ENCODE data around the gene GRWD1.

Gene GRWD1

DNA sequence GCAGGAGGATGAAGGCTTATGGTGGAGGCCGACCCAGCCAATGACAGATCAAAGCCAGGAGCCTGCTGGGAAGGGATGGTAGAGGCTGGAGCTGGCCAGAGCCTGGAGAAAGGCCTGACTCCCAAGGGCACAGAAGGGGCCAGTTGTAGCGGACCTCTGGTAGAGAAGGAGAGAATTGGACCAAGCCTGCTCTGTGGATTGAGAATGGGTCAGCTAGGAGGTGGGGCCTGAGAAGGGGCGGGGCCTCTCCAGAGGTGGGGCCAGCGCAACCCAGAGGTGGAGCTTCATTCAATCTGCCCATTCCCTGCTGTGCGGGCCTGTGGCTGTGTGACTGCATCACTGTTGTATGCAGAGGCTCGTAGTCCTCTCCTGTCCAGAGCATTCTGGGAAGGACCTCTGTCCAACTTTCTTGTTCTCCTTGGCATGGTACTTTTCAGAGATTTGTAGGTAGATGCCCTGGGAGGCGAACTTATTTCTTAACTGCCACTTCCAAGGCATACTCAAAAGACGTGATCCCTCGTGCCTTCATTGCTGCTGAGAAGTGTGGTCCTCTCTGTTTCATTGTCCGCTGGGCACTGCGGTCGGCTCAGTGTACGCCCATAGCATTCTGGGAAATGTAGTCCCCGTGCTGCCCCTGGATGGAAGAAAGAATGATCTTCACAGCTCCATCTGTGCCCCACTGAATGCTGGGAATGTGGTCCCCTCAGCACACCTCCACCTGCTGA, 45.6 kb upstream of the GRWD1 start (continued):
- TF ChIP-seq, protein P1, sequence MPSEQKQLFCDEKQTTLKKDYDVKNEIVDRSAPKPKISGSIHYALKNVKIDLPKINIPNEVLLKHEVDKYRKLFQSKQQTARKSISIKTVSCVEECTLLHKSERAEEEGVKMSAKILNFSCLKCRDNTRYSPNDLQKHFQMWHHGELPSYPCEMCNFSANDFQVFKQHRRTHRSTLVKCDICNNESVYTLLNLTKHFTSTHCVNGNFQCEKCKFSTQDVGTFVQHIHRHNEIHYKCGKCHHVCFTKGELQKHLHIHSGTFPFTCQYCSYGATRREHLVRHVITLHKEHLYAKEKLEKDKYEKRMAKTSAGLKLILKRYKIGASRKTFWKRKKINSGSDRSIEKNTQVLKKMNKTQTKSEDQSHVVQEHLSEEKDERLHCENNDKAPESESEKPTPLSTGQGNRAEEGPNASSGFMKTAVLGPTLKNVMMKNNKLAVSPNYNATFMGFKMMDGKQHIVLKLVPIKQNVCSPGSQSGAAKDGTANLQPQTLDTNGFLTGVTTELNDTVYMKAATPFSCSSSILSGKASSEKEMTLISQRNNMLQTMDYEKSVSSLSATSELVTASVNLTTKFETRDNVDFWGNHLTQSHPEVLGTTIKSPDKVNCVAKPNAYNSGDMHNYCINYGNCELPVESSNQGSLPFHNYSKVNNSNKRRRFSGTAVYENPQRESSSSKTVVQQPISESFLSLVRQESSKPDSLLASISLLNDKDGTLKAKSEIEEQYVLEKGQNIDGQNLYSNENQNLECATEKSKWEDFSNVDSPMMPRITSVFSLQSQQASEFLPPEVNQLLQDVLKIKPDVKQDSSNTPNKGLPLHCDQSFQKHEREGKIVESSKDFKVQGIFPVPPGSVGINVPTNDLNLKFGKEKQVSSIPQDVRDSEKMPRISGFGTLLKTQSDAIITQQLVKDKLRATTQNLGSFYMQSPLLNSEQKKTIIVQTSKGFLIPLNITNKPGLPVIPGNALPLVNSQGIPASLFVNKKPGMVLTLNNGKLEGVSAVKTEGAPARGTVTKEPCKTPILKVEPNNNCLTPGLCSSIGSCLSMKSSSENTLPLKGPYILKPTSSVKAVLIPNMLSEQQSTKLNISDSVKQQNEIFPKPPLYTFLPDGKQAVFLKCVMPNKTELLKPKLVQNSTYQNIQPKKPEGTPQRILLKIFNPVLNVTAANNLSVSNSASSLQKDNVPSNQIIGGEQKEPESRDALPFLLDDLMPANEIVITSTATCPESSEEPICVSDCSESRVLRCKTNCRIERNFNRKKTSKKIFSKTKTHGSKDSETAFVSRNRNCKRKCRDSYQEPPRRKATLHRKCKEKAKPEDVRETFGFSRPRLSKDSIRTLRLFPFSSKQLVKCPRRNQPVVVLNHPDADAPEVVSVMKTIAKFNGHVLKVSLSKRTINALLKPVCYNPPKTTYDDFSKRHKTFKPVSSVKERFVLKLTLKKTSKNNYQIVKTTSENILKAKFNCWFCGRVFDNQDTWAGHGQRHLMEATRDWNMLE (tag by site-specific recombination; conservative IDR thresholded peaks at IDR 0.05; ENCODE audit: low read depth), result peak; percentile 34; the same call in 1 of the 2 replicates
- TF ChIP-seq, protein P2, sequence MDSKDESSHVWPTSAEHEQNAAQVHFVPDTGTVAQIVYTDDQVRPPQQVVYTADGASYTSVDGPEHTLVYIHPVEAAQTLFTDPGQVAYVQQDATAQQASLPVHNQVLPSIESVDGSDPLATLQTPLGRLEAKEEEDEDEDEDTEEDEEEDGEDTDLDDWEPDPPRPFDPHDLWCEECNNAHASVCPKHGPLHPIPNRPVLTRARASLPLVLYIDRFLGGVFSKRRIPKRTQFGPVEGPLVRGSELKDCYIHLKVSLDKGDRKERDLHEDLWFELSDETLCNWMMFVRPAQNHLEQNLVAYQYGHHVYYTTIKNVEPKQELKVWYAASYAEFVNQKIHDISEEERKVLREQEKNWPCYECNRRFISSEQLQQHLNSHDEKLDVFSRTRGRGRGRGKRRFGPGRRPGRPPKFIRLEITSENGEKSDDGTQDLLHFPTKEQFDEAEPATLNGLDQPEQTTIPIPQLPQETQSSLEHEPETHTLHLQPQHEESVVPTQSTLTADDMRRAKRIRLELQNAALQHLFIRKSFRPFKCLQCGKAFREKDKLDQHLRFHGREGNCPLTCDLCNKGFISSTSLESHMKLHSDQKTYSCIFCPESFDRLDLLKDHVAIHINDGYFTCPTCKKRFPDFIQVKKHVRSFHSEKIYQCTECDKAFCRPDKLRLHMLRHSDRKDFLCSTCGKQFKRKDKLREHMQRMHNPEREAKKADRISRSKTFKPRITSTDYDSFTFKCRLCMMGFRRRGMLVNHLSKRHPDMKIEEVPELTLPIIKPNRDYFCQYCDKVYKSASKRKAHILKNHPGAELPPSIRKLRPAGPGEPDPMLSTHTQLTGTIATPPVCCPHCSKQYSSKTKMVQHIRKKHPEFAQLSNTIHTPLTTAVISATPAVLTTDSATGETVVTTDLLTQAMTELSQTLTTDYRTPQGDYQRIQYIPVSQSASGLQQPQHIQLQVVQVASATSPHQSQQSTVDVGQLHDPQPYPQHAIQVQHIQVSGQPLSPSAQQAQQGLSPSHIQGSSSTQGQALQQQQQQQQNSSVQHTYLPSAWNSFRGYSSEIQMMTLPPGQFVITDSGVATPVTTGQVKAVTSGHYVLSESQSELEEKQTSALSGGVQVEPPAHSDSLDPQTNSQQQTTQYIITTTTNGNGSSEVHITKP (tag by site-specific recombination; IDR thresholded peaks at IDR 0.05), result peak; percentile 83
- TF ChIP-seq, protein P3, sequence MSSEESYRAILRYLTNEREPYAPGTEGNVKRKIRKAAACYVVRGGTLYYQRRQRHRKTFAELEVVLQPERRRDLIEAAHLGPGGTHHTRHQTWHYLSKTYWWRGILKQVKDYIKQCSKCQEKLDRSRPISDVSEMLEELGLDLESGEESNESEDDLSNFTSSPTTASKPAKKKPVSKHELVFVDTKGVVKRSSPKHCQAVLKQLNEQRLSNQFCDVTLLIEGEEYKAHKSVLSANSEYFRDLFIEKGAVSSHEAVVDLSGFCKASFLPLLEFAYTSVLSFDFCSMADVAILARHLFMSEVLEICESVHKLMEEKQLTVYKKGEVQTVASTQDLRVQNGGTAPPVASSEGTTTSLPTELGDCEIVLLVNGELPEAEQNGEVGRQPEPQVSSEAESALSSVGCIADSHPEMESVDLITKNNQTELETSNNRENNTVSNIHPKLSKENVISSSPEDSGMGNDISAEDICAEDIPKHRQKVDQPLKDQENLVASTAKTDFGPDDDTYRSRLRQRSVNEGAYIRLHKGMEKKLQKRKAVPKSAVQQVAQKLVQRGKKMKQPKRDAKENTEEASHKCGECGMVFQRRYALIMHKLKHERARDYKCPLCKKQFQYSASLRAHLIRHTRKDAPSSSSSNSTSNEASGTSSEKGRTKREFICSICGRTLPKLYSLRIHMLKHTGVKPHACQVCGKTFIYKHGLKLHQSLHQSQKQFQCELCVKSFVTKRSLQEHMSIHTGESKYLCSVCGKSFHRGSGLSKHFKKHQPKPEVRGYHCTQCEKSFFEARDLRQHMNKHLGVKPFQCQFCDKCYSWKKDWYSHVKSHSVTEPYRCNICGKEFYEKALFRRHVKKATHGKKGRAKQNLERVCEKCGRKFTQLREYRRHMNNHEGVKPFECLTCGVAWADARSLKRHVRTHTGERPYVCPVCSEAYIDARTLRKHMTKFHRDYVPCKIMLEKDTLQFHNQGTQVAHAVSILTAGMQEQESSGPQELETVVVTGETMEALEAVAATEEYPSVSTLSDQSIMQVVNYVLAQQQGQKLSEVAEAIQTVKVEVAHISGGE (tag by site-specific recombination; conservative IDR thresholded peaks at IDR 0.05; ENCODE audit: low read depth), result peak; percentile 90
- TF ChIP-seq, protein P4, sequence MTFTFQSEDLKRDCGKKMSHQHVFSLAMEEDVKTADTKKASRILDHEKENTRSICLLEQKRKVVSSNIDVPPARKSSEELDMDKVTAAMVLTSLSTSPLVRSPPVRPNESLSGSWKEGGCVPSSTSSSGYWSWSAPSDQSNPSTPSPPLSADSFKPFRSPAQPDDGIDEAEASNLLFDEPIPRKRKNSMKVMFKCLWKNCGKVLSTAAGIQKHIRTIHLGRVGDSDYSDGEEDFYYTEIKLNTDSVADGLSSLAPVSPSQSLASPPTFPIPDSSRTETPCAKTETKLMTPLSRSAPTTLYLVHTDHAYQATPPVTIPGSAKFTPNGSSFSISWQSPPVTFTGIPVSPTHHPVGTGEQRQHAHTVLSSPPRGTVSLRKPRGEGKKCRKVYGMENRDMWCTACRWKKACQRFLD (tag by site-specific recombination; IDR thresholded peaks at IDR 0.05), result no peak
- TF ChIP-seq, protein P5, sequence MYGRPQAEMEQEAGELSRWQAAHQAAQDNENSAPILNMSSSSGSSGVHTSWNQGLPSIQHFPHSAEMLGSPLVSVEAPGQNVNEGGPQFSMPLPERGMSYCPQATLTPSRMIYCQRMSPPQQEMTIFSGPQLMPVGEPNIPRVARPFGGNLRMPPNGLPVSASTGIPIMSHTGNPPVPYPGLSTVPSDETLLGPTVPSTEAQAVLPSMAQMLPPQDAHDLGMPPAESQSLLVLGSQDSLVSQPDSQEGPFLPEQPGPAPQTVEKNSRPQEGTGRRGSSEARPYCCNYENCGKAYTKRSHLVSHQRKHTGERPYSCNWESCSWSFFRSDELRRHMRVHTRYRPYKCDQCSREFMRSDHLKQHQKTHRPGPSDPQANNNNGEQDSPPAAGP (tag by site-specific recombination; IDR thresholded peaks at IDR 0.05), result 0 out of 2 replicates have a peak, but pooled peaks have one; percentile 41
- TF ChIP-seq ZIC2 (tag by site-specific recombination; IDR thresholded peaks at IDR 0.05) (peak; percentile 58), SCRT1 (tag by site-specific recombination; IDR thresholded peaks at IDR 0.05; ENCODE audit: borderline replicate concordance) (no peak), GLIS2 (tag by site-specific recombination; IDR thresholded peaks at IDR 0.05) (peak; percentile 18; the same call in 1 of the 2 replicates), ZFP69B (tag by site-specific recombination; IDR thresholded peaks at IDR 0.05) (peak; percentile 76), ZBTB20 (tag by site-specific recombination; IDR thresholded peaks at IDR 0.05) (peak; percentile 72), GLI4 (tag by site-specific recombination; IDR thresholded peaks at IDR 0.05) (no peak), ZBTB7A (tag by site-specific recombination; IDR thresholded peaks at IDR 0.05; ENCODE audit: low read depth) (0 out of 2 replicates have a peak, but pooled peaks have one; percentile 28)
- TF ChIP-seq, protein P6, sequence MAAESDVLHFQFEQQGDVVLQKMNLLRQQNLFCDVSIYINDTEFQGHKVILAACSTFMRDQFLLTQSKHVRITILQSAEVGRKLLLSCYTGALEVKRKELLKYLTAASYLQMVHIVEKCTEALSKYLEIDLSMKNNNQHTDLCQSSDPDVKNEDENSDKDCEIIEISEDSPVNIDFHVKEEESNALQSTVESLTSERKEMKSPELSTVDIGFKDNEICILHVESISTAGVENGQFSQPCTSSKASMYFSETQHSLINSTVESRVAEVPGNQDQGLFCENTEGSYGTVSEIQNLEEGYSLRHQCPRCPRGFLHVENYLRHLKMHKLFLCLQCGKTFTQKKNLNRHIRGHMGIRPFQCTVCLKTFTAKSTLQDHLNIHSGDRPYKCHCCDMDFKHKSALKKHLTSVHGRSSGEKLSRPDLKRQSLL (tag by site-specific recombination; IDR thresholded peaks at IDR 0.05), result peak; percentile 82
- TF ChIP-seq, protein P7, sequence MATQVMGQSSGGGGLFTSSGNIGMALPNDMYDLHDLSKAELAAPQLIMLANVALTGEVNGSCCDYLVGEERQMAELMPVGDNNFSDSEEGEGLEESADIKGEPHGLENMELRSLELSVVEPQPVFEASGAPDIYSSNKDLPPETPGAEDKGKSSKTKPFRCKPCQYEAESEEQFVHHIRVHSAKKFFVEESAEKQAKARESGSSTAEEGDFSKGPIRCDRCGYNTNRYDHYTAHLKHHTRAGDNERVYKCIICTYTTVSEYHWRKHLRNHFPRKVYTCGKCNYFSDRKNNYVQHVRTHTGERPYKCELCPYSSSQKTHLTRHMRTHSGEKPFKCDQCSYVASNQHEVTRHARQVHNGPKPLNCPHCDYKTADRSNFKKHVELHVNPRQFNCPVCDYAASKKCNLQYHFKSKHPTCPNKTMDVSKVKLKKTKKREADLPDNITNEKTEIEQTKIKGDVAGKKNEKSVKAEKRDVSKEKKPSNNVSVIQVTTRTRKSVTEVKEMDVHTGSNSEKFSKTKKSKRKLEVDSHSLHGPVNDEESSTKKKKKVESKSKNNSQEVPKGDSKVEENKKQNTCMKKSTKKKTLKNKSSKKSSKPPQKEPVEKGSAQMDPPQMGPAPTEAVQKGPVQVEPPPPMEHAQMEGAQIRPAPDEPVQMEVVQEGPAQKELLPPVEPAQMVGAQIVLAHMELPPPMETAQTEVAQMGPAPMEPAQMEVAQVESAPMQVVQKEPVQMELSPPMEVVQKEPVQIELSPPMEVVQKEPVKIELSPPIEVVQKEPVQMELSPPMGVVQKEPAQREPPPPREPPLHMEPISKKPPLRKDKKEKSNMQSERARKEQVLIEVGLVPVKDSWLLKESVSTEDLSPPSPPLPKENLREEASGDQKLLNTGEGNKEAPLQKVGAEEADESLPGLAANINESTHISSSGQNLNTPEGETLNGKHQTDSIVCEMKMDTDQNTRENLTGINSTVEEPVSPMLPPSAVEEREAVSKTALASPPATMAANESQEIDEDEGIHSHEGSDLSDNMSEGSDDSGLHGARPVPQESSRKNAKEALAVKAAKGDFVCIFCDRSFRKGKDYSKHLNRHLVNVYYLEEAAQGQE (tag by site-specific recombination; IDR thresholded peaks at IDR 0.05), result peak; percentile 95
- TF ChIP-seq, protein P8, sequence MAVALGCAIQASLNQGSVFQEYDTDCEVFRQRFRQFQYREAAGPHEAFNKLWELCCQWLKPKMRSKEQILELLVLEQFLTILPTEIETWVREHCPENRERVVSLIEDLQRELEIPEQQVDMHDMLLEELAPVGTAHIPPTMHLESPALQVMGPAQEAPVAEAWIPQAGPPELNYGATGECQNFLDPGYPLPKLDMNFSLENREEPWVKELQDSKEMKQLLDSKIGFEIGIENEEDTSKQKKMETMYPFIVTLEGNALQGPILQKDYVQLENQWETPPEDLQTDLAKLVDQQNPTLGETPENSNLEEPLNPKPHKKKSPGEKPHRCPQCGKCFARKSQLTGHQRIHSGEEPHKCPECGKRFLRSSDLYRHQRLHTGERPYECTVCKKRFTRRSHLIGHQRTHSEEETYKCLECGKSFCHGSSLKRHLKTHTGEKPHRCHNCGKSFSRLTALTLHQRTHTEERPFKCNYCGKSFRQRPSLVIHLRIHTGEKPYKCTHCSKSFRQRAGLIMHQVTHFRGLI (tag by site-specific recombination; IDR thresholded peaks at IDR 0.05), result 0 out of 2 replicates have a peak, but pooled peaks have one; percentile 24

All from HEK293 (cell line).